ENCODE results near the gene CCDC74A. TPM values are rescaled to one million over a fixed set of nuclear protein-coding genes. Genes with fewer than 3 reads are reported as not detected.
A peak's percentile ranks its signal among the peaks of the same experiment; 100 is the strongest.
"Not testable (repeated sequence)": the region's sequence is repeated elsewhere in the genome, so short reads cannot be mapped to it uniquely, and the experiment has no call there.

The CCDC74A gene
- total and polyA plus RNA-seq, 12 donors = 0.32 to 1.9 (median 1.1) TPM

- H3K9me3 ChIP-seq, DNase-seq, H3K27ac ChIP-seq: not testable (repeated sequence)
Measured at GRCh38 chr2:131511291-131511968, 16.3 kb upstream of the CCDC74A start.

GRCh38 chr2:131511969-131512870 lies 15.5 kb upstream of the CCDC74A start:
- H3K36me3 ChIP-seq = peaks cover 0 to 80% (median 25%) of the 10 kb centered on the region in 9 donors
- not testable (repeated sequence) for H3K4me3 ChIP-seq, H3K27me3 ChIP-seq, DNase-seq, H3K9me3 ChIP-seq, H3K4me1 ChIP-seq, H3K27ac ChIP-seq
- intact Hi-C loops (cut with DNase I) = loop anchor here in 3 of 10 donors (10.0 kb wide), 1 partner anchor 97 kb away; no protein-coding TSS in a partner anchor
- 58 to 75% methylated on average over 14 to 15 of the region's 17 CpGs for WGBS, 2 donors
- peak in 7 of 8 donors; percentile 6 to 55 (median 31) for ATAC-seq

More at GRCh38 chr2:131511291-131511968, 16.3 kb upstream of the CCDC74A start:
- H3K4me3 ChIP-seq, H3K4me1 ChIP-seq, H3K27me3 ChIP-seq: not testable (repeated sequence)
- peak in 7 of 8 donors; percentile 9 to 73 (median 57) for ATAC-seq
- 67 to 83% methylated on average over 21 to 22 of the region's 22 CpGs for WGBS, 2 donors
- peaks cover 0 to 80% (median 33%) of the 10 kb centered on the region in 9 donors for H3K36me3 ChIP-seq
- TF ChIP-seq CTCF (IDR thresholded peaks at IDR 0.05) = peak in 1 of 9 donors; percentile 15
- intact Hi-C loops (cut with DNase I) = loop anchor here in 3 of 10 donors (10.0 kb wide), 1 partner anchor 97 kb away; no protein-coding TSS in a partner anchor

GRCh38 chr2:131514408-131515166 lies 13.1 kb upstream of the CCDC74A start:
- H3K36me3 ChIP-seq = peaks cover 0 to 82% (median 10%) of the 10 kb centered on the region in 9 donors
- not testable (repeated sequence) for ATAC-seq, H3K4me3 ChIP-seq, H3K4me1 ChIP-seq, H3K9me3 ChIP-seq, H3K27me3 ChIP-seq, DNase-seq, H3K27ac ChIP-seq
- intact Hi-C loops (cut with DNase I) = loop anchor here in 6 of 10 donors (5.0 to 10.0 kb wide), 2 partner anchors 100 to 102 kb away; no protein-coding TSS in a partner anchor
- WGBS, 2 donors = 52 to 73% methylated on average over 13 to 15 of the region's 15 CpGs

- WGBS, 2 donors = 83 to 86% methylated on average over 14 of the region's 14 CpGs
- not testable (repeated sequence) for H3K27me3 ChIP-seq, H3K4me3 ChIP-seq, H3K9me3 ChIP-seq, DNase-seq, H3K4me1 ChIP-seq, H3K27ac ChIP-seq
- peaks cover 0 to 82% (median 6%) of the 10 kb centered on the region in 9 donors for H3K36me3 ChIP-seq
- ATAC-seq = peak in 1 of 8 donors; percentile 7
- intact Hi-C loops (cut with DNase I) = loop anchor here in 6 of 10 donors (5.0 to 10.0 kb wide), 2 partner anchors 100 to 103 kb away; no protein-coding TSS in a partner anchor
Measured at GRCh38 chr2:131515235-131515634, 12.5 kb upstream of the CCDC74A start.

- WGBS, 2 donors = 76% methylated on average over 10 of the region's 10 CpGs
- intact Hi-C loops (cut with DNase I) = loop anchor here in 6 of 10 donors (5.0 to 10.0 kb wide), 2 partner anchors 101 to 104 kb away; no protein-coding TSS in a partner anchor
- no peak for TF ChIP-seq CTCF (IDR thresholded peaks at IDR 0.05)
- ATAC-seq = peak in 1 of 8 donors; percentile 2
- DNase-seq = no peak
- no peak overlapping the region for H3K4me3 ChIP-seq
- H3K27ac ChIP-seq = no peak overlapping the region
- peaks cover 0 to 86% (median 6%) of the 10 kb centered on the region in 9 donors for H3K36me3 ChIP-seq
- H3K9me3 ChIP-seq = no peaks in the 10 kb centered on the region
- H3K4me1 ChIP-seq = no peaks in the 10 kb centered on the region
- H3K27me3 ChIP-seq = no peaks in the 10 kb centered on the region
Measured at GRCh38 chr2:131516011-131516410, 11.7 kb upstream of the CCDC74A start.

Data from heart right ventricle (tissue), 16 donors.